RWPE2 (cell line): ENCODE results near the gene RDH13.
A peak's percentile ranks its signal among the peaks of the same experiment; 100 is the strongest.

Source experiments
- ATAC-seq: fragments of 200-7000 bp; cut with Tn5 transposase; 3 replicates; pipeline ENCODE4 v1.9.1; 2021; ENCODE audit warnings: low read depth
- DNase-seq: peaks from one replicate; pipeline ENCODE4 v3.0.0-alpha.2; 2020; ENCODE audit warnings: low spot score
- H3K27ac ChIP-seq: fragments of 450-650 bp; 2 replicates; pipeline ENCODE4 v1.5.1; 2017; ENCODE audit warnings: mild to moderate bottlenecking; ENCODE audit not compliant: poor library complexity, severe bottlenecking
- H3K27me3 ChIP-seq: fragments of 250-450 bp; sonication (Bioruptor Pico); 2 replicates; pipeline ENCODE4 v1.5.1; 2021; ENCODE audit warnings: mild to moderate bottlenecking, moderate library complexity; ENCODE audit not compliant: insufficient read depth, poor library complexity, severe bottlenecking
- H3K36me3 ChIP-seq: fragments of 250-450 bp; sonication (Bioruptor Pico); 2 replicates; pipeline ENCODE4 v1.5.1; 2020; ENCODE audit warnings: low read depth, mild to moderate bottlenecking, moderate library complexity
- H3K4me1 ChIP-seq: fragments of 250-450 bp; sonication (Bioruptor Pico); 2 replicates; pipeline ENCODE4 v1.5.1; 2021; ENCODE audit warnings: mild to moderate bottlenecking, moderate library complexity; ENCODE audit not compliant: insufficient read depth, poor library complexity, severe bottlenecking
- H3K4me3 ChIP-seq: fragments of 250-450 bp; sonication (Bioruptor Pico); 2 replicates; pipeline ENCODE4 v1.5.1; 2021; ENCODE audit warnings: mild to moderate bottlenecking, moderate library complexity; ENCODE audit not compliant: severe bottlenecking
- H3K9me3 ChIP-seq: fragments of 250-450 bp; sonication (Bioruptor Pico); 2 replicates; pipeline ENCODE4 v1.5.1; 2021; ENCODE audit warnings: mild to moderate bottlenecking, moderate library complexity; ENCODE audit not compliant: severe bottlenecking
- TF ChIP-seq, protein P1 (sequence below): fragments of 450-650 bp; IDR thresholded peaks from one replicate; pipeline ENCODE4 v1.5.1; 2017; ENCODE audit warnings: mild to moderate bottlenecking, moderate library complexity; ENCODE audit not compliant: poor library complexity, severe bottlenecking

Gene RDH13

DNA sequence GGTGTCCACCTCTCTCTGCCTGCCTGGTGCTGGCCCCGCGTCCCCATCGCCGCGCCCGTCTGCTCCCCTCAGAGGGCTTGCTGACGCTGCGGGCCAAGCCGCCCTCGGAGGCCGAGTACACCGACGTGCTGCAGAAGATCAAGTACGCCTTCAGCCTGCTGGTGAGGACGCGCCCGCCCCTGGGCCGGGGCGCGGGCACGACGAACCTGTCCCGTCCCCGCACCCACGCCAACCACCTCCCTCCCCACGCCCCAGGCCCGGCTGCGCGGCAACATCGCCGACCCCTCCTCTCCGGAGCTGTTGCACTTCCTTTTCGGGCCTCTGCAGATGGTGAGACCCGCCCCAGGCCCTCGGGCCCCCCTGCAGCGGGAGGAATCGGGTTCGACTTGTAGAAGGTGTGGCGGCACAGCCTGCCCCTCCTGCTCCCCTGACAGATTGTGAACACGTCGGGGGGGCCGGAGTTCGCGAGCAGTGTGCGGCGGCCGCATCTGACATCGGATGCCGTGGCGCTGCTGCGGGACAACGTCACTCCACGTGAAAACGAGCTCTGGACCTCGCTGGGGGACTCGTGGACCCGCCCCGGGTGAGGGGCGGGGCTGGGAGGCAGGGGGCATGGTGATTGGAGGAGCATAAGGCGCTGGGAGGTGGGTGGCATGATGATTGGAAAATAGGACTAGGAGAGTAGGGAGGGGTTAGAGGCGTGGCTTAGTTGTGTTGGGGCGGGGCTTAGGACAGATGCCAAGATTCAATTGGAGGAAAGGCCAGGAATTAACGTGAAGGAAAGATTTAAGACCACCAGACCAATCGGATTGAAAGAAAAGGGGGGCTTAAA is 19.3 kb upstream of the RDH13 start:
- Histone ChIP-seq H3K4me3 (no peak overlapping the region), H3K36me3 (no peaks in the 10 kb centered on the region; the same call in 1 of the 2 replicates), H3K27ac (no peak overlapping the region), H3K27me3 (no peaks in the 10 kb centered on the region), H3K4me1 (no peaks in the 10 kb centered on the region), H3K9me3 (no peaks in the 10 kb centered on the region)
- DNase-seq (no peak), ATAC-seq (no peak)
- TF ChIP-seq, protein P1, sequence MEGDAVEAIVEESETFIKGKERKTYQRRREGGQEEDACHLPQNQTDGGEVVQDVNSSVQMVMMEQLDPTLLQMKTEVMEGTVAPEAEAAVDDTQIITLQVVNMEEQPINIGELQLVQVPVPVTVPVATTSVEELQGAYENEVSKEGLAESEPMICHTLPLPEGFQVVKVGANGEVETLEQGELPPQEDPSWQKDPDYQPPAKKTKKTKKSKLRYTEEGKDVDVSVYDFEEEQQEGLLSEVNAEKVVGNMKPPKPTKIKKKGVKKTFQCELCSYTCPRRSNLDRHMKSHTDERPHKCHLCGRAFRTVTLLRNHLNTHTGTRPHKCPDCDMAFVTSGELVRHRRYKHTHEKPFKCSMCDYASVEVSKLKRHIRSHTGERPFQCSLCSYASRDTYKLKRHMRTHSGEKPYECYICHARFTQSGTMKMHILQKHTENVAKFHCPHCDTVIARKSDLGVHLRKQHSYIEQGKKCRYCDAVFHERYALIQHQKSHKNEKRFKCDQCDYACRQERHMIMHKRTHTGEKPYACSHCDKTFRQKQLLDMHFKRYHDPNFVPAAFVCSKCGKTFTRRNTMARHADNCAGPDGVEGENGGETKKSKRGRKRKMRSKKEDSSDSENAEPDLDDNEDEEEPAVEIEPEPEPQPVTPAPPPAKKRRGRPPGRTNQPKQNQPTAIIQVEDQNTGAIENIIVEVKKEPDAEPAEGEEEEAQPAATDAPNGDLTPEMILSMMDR: no peak

- H3K36me3 ChIP-seq: no peaks in the 10 kb centered on the region; the same call in 1 of the 2 replicates
- no peaks in the 10 kb centered on the region for H3K4me1 ChIP-seq
- H3K27ac ChIP-seq: no peak overlapping the region
- H3K9me3 ChIP-seq: no peaks in the 10 kb centered on the region
- ATAC-seq (no peak), DNase-seq (no peak)
- H3K4me3 ChIP-seq: no peak overlapping the region
- no peaks in the 10 kb centered on the region for H3K27me3 ChIP-seq
- TF ChIP-seq, protein P1: no peak
Measured at GRCh38 chr19:55081770-55082019, 18.7 kb upstream of the RDH13 start.

DNA sequence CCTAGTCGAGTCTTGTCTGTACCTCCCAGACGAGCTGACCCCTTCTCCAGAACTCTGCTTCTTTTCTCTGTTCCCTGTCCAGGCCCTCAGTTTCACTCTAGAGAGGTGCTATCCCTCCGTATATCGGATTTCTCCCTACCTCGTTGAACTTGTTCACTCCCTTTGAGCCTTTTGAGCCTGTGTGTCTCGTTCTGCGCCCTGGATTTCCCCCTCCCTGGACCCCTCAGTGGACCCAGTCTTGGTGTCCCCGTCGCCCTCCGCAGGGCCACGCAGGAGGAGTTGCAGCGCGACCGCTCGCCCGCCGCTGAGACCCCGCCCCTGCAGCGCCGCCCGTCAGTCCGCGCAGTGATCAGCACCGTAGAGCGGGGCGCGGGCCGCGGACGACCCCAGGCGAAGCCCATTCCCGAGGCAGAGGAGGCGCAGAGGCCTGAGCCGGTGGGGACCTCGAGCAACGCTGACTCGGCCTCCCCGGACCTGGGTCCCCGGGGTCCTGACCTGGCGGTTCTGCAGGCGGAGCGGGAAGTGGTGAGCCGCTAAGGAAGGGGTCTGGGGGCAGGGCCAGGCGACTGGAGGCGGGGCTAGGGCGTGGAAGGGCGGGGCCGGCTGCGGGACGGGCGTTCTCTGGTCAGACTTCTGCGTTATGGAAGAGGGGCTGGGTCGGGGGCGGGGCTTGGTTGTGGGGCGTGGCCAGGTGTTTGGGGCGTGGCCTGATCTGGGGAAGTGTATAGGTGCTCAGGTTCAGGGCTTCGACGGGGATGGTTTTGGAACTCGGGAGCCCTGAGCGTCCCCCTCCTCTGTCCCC is 18.2 kb upstream of the RDH13 start:
- Histone ChIP-seq H3K27ac (peak overlapping the region; percentile 84), H3K9me3 (no peaks in the 10 kb centered on the region), H3K4me1 (no peaks in the 10 kb centered on the region), H3K27me3 (no peaks in the 10 kb centered on the region), H3K4me3 (peak overlapping the region; percentile 49), H3K36me3 (no peaks in the 10 kb centered on the region; the same call in 1 of the 2 replicates)
- ATAC-seq: peak; percentile 73
- peak; percentile 88 for DNase-seq
- TF ChIP-seq, protein P1: no peak

- peak overlapping the region; percentile 49 for H3K4me3 ChIP-seq
- peak overlapping the region; percentile 84 for H3K27ac ChIP-seq
- DNase-seq: no peak
- H3K27me3 ChIP-seq: no peaks in the 10 kb centered on the region
- ATAC-seq: peak; percentile 69
- H3K9me3 ChIP-seq: no peaks in the 10 kb centered on the region
- TF ChIP-seq, protein P1: no peak
- no peaks in the 10 kb centered on the region for H3K4me1 ChIP-seq
- H3K36me3 ChIP-seq: no peaks in the 10 kb centered on the region; the same call in 1 of the 2 replicates
Measured at GRCh38 chr19:55080121-55080967, 17.4 kb upstream of the RDH13 start.
